ENCODE data around the gene EPB41L1. TPM values are rescaled to one million over a fixed set of nuclear protein-coding genes. Genes with fewer than 3 reads are reported as not detected.

Gene EPB41L1
- total RNA-seq, 1 donor = 9.1 TPM

GRCh38 chr20:36181934-36182603 is 27.5 kb downstream of the EPB41L1 start:
- TF ChIP-seq, protein P1, sequence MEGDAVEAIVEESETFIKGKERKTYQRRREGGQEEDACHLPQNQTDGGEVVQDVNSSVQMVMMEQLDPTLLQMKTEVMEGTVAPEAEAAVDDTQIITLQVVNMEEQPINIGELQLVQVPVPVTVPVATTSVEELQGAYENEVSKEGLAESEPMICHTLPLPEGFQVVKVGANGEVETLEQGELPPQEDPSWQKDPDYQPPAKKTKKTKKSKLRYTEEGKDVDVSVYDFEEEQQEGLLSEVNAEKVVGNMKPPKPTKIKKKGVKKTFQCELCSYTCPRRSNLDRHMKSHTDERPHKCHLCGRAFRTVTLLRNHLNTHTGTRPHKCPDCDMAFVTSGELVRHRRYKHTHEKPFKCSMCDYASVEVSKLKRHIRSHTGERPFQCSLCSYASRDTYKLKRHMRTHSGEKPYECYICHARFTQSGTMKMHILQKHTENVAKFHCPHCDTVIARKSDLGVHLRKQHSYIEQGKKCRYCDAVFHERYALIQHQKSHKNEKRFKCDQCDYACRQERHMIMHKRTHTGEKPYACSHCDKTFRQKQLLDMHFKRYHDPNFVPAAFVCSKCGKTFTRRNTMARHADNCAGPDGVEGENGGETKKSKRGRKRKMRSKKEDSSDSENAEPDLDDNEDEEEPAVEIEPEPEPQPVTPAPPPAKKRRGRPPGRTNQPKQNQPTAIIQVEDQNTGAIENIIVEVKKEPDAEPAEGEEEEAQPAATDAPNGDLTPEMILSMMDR (IDR thresholded peaks at IDR 0.05; ENCODE audit: insufficient read depth, low read depth, low read length) = no peak
- no peak overlapping the region for H3K4me3 ChIP-seq (ENCODE audit: low read depth, low read length)
- peak; percentile 74 for DNase-seq (ENCODE audit: low read depth)

DNA sequence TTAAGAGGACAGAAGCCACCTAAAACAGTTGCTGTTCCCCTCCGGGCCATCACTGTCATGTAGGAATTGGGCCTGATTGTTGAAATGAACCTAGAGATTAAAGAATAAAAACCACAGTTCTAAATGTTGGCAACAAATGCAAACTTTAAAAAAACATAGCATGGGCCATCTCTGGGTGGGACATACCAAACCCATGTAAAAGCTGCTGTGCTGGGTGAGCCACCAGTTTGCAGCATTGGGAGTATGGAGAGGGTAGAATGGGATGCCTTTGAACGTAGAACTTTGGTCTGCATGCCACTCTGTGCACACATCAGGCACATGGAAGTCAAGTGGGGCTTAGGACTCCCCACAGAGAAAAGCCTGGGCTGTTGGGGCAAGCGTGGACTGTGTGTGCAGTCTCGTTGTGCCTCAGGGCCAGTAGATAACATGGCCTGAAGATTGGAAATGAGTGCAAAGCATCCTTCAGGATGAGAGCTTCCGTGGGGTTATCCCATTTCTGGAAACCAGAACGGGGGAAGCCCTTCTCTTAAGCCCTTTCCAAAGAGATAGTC is 28.1 kb downstream of the EPB41L1 start:
- TF ChIP-seq, protein P1 (IDR thresholded peaks at IDR 0.05; ENCODE audit: insufficient read depth, low read depth, low read length) = no peak

DNA sequence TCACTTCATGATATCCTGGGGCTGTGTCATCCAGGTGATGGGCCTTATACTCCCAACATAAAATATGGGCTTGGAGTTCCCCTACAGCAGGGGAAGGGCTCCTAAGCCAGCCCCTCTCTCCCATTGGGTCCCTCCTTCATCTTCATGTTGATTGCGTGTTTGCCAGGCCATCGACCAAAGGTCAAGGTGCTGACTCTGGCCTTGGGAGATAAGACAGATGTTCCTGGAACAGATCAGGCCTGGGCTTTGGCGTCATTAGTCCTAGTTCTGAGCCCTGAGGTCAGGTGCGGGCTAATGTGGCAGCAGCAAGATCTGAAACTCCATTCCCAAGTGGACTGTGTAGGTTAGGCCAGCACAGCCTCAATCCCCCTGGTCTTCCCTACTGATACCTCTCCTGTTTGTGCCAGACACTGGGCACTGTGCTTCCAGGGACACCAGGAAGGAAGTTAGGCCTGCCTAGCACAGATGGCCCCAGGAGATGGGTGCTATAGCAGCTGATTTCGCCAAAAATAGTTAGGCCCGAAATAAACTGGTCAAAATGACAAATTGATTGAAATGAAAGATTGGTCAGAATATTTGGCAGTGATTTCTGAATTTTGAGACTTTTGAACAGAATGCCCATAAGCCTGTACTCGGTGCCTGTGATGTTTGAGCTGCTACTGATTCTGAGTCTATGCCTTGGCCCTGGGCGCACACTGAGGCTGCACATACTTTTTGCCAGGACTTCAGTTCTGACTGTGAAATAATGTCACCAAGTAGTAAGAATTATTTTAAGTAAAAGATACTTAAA is 28.8 kb downstream of the EPB41L1 start:
- TF ChIP-seq, protein P1 (IDR thresholded peaks at IDR 0.05; ENCODE audit: insufficient read depth, low read depth, low read length) = no peak
- no peak for DNase-seq (ENCODE audit: low read depth)
- no peak overlapping the region for H3K4me3 ChIP-seq (ENCODE audit: low read depth, low read length)

More for the DNA sequence above, 28.1 kb downstream of the EPB41L1 start:
- H3K4me3 ChIP-seq (ENCODE audit: low read depth, low read length) = no peak overlapping the region
- no peak for DNase-seq (ENCODE audit: low read depth)

GRCh38 chr20:36184816-36185776 is 30.6 kb downstream of the EPB41L1 start:
- no peak overlapping the region for H3K4me3 ChIP-seq (ENCODE audit: low read depth, low read length)
- DNase-seq (ENCODE audit: low read depth) = no peak
- TF ChIP-seq, protein P1 (IDR thresholded peaks at IDR 0.05; ENCODE audit: insufficient read depth, low read depth, low read length) = no peak

GRCh38 chr20:36193977-36194712 is 39.6 kb downstream of the EPB41L1 start:
- TF ChIP-seq, protein P1 (IDR thresholded peaks at IDR 0.05; ENCODE audit: insufficient read depth, low read depth, low read length) = no peak
- DNase-seq (ENCODE audit: low read depth) = no peak
- H3K4me3 ChIP-seq (ENCODE audit: low read depth, low read length) = no peak overlapping the region

All from fibroblast of villous mesenchyme (primary cell).